Right forelimb (tissue), 1 donor: ENCODE measurements around the gene GLG1.
"Not testable (repeated sequence)": the region's sequence is repeated elsewhere in the genome, so short reads cannot be mapped to it uniquely, and the experiment has no call there.

ENCODE experiments used
- DNase-seq: peaks from one replicate; pipeline ENCODE4 v3.0.0-alpha.2; 2018

GLG1 gene

GRCh38 chr16:74574146-74574545 lies 32.8 kb downstream of the GLG1 start:
- no peak for DNase-seq

GRCh38 chr16:74573622-74574021 lies 33.3 kb downstream of the GLG1 start:
- DNase-seq: no peak

GRCh38 chr16:74570412-74571301 lies 36.3 kb downstream of the GLG1 start:
- no peak for DNase-seq

- DNase-seq: no peak
Observed at GRCh38 chr16:74568961-74569631, 37.8 kb downstream of the GLG1 start.

- no peak for DNase-seq
Observed at GRCh38 chr16:74567901-74568300, 39.0 kb downstream of the GLG1 start.

- no peak for DNase-seq
Observed at GRCh38 chr16:74565378-74565777, 41.5 kb downstream of the GLG1 start.

- DNase-seq: no peak
Observed at GRCh38 chr16:74564451-74564984, 42.4 kb downstream of the GLG1 start.

- no peak for DNase-seq
Observed at GRCh38 chr16:74563828-74564263, 43.1 kb downstream of the GLG1 start.

GRCh38 chr16:74562117-74562516 lies 44.8 kb downstream of the GLG1 start:
- DNase-seq: no peak

GRCh38 chr16:74561626-74562025 lies 45.3 kb downstream of the GLG1 start:
- no peak for DNase-seq

- no peak for DNase-seq
Observed at GRCh38 chr16:74560912-74561311, 46.0 kb downstream of the GLG1 start.

- DNase-seq: no peak
Observed at GRCh38 chr16:74558873-74559272, 48.0 kb downstream of the GLG1 start.

- DNase-seq: no peak
Observed at GRCh38 chr16:74557275-74557674, 49.6 kb downstream of the GLG1 start.

GRCh38 chr16:74556375-74556922 lies 50.5 kb downstream of the GLG1 start:
- DNase-seq: no peak

- DNase-seq: not testable (repeated sequence)
Observed at GRCh38 chr16:74552357-74552756, 54.6 kb downstream of the GLG1 start.

- DNase-seq: not testable (repeated sequence)
Observed at GRCh38 chr16:74550227-74551019, 56.5 kb downstream of the GLG1 start.

- DNase-seq: not testable (repeated sequence)
Observed at GRCh38 chr16:74546112-74546511, 60.8 kb downstream of the GLG1 start.

- DNase-seq: not testable (repeated sequence)
Observed at GRCh38 chr16:74542911-74543578, 63.9 kb downstream of the GLG1 start.

GRCh38 chr16:74540663-74541062 lies 66.3 kb downstream of the GLG1 start:
- DNase-seq: not testable (repeated sequence)

- DNase-seq: not testable (repeated sequence)
Observed at GRCh38 chr16:74538801-74539200, 68.1 kb downstream of the GLG1 start.

GRCh38 chr16:74537746-74538145 lies 69.2 kb downstream of the GLG1 start:
- DNase-seq: not testable (repeated sequence)

GRCh38 chr16:74534650-74535049 lies 72.3 kb downstream of the GLG1 start:
- DNase-seq: not testable (repeated sequence)
